ENCODE measurements around the gene ASXL1.
A peak's percentile ranks its signal among the peaks of the same experiment; 100 is the strongest.
"Not testable (repeated sequence)": the region's sequence is repeated elsewhere in the genome, so short reads cannot be mapped to it uniquely, and the experiment has no call there.

The ASXL1 gene

GRCh38 chr20:32363492-32363891 lies 5.4 kb downstream of the ASXL1 start:
- FAIRE-seq = no peak

GRCh38 chr20:32364554-32365208 lies 6.5 kb downstream of the ASXL1 start:
- FAIRE-seq = no peak

- peak; percentile 80 for FAIRE-seq
Observed at GRCh38 chr20:32365564-32365963, 7.4 kb downstream of the ASXL1 start.

GRCh38 chr20:32366380-32366779 lies 8.2 kb downstream of the ASXL1 start:
- FAIRE-seq = no peak

GRCh38 chr20:32368323-32368722 lies 10.2 kb downstream of the ASXL1 start:
- no peak for FAIRE-seq

GRCh38 chr20:32368925-32369324 lies 10.8 kb downstream of the ASXL1 start:
- no peak for FAIRE-seq

- no peak for FAIRE-seq
Observed at GRCh38 chr20:32370897-32371296, 12.8 kb downstream of the ASXL1 start.

- FAIRE-seq = no peak
Observed at GRCh38 chr20:32378461-32378860, 20.3 kb downstream of the ASXL1 start.

- FAIRE-seq = not testable (repeated sequence)
Observed at GRCh38 chr20:32380037-32380436, 21.9 kb downstream of the ASXL1 start.

- FAIRE-seq = no peak
Observed at GRCh38 chr20:32380745-32381144, 22.6 kb downstream of the ASXL1 start.

- no peak for FAIRE-seq
Observed at GRCh38 chr20:32382102-32382950, 24.2 kb downstream of the ASXL1 start.

GRCh38 chr20:32383441-32383840 lies 25.3 kb downstream of the ASXL1 start:
- FAIRE-seq = not testable (repeated sequence)

- FAIRE-seq = no peak
Observed at GRCh38 chr20:32385541-32385940, 27.4 kb downstream of the ASXL1 start.

- peak; percentile 36 for FAIRE-seq
Observed at GRCh38 chr20:32386091-32386490, 28.0 kb downstream of the ASXL1 start.

GRCh38 chr20:32387252-32387651 lies 29.1 kb downstream of the ASXL1 start:
- no peak for FAIRE-seq

GRCh38 chr20:32391003-32391402 lies 32.9 kb downstream of the ASXL1 start:
- no peak for FAIRE-seq

- no peak for FAIRE-seq
Observed at GRCh38 chr20:32395066-32395465, 36.9 kb downstream of the ASXL1 start.

- no peak for FAIRE-seq
Observed at GRCh38 chr20:32396646-32397160, 38.6 kb downstream of the ASXL1 start.

GRCh38 chr20:32397567-32398084 lies 39.5 kb downstream of the ASXL1 start:
- FAIRE-seq = no peak

- FAIRE-seq = no peak
Observed at GRCh38 chr20:32400476-32400875, 42.3 kb downstream of the ASXL1 start.

- FAIRE-seq = no peak
Observed at GRCh38 chr20:32404017-32404416, 45.9 kb downstream of the ASXL1 start.

- no peak for FAIRE-seq
Observed at GRCh38 chr20:32406701-32407100, 48.6 kb downstream of the ASXL1 start.

- FAIRE-seq = not testable (repeated sequence)
Observed at GRCh38 chr20:32407131-32407750, 49.1 kb downstream of the ASXL1 start.

Measured in islet of Langerhans (tissue), 1 donor.